NCI-H345 treated with DMSO at 0.1 percent for 48 hours (cell line): ENCODE data around the gene ARAP1.

Experiments used
- DNase-seq: peaks from one replicate; lab custom pipeline; 2025; ENCODE audit not compliant: unreplicated experiment; lab: John Stamatoyannopoulos, UW

ARAP1 gene

GRCh38 chr11:72764503-72764902, 12.3 kb upstream of the ARAP1 start:
- peak; percentile 92 for DNase-seq

- DNase-seq = no peak
Measured at GRCh38 chr11:72763823-72764222, 11.6 kb upstream of the ARAP1 start.

GRCh38 chr11:72762641-72763304, 10.6 kb upstream of the ARAP1 start:
- DNase-seq = no peak

- no peak for DNase-seq
Measured at GRCh38 chr11:72760539-72761405, 8.6 kb upstream of the ARAP1 start.

GRCh38 chr11:72759468-72759985, 7.3 kb upstream of the ARAP1 start:
- DNase-seq = peak; percentile 24

- peak; percentile 85 for DNase-seq
Measured at GRCh38 chr11:72758690-72759389, 6.6 kb upstream of the ARAP1 start.

- no peak for DNase-seq
Measured at GRCh38 chr11:72758304-72758689, 6.1 kb upstream of the ARAP1 start.

GRCh38 chr11:72755713-72756285, 3.6 kb upstream of the ARAP1 start:
- DNase-seq = no peak

- no peak for DNase-seq
Measured at GRCh38 chr11:72754544-72755155, 2.4 kb upstream of the ARAP1 start.

- no peak for DNase-seq
Measured at GRCh38 chr11:72754149-72754543, 1.9 kb upstream of the ARAP1 start.

GRCh38 chr11:72753341-72754148, 1.3 kb upstream of the ARAP1 start:
- no peak for DNase-seq

- peak; percentile 12 for DNase-seq
Measured at GRCh38 chr11:72751116-72752087, 806 bp downstream of the ARAP1 start.

- DNase-seq = no peak
Measured at GRCh38 chr11:72750556-72751115, 1.6 kb downstream of the ARAP1 start.

- no peak for DNase-seq
Measured at GRCh38 chr11:72750086-72750485, 2.1 kb downstream of the ARAP1 start.

- DNase-seq = no peak
Measured at GRCh38 chr11:72747289-72747855, 4.8 kb downstream of the ARAP1 start.

GRCh38 chr11:72746821-72747220, 5.4 kb downstream of the ARAP1 start:
- no peak for DNase-seq

- DNase-seq = no peak
Measured at GRCh38 chr11:72745925-72746550, 6.2 kb downstream of the ARAP1 start.

GRCh38 chr11:72745511-72745910, 6.7 kb downstream of the ARAP1 start:
- DNase-seq = no peak
